GM12875 (cell line): Measurements from ENCODE around the gene FBXO34.

ENCODE experiments used
- H3K4me3 ChIP-seq: one replicate; pipeline ENCODE4 v1.5.1; 2011; ENCODE audit warnings: low read depth, low read length, control low read depth
- CTCF ChIP-seq: IDR thresholded peaks from 2 replicates; pipeline ENCODE4 v1.5.1; 2011; ENCODE audit warnings: low read depth, mild to moderate bottlenecking, control low read depth, inconsistent platforms, low read length, moderate library complexity, borderline replicate concordance; ENCODE audit not compliant: insufficient read depth

FBXO34 gene

GRCh38 chr14:55318694-55319093, 47.5 kb downstream of the FBXO34 start:
- H3K4me3 ChIP-seq = no peak overlapping the region
- no peak for TF ChIP-seq CTCF

GRCh38 chr14:55323910-55324309, 52.7 kb downstream of the FBXO34 start:
- no peak overlapping the region for H3K4me3 ChIP-seq
- TF ChIP-seq CTCF = no peak

- H3K4me3 ChIP-seq = no peak overlapping the region
- no peak for TF ChIP-seq CTCF
Measured at GRCh38 chr14:55324812-55325211, 53.6 kb downstream of the FBXO34 start.

GRCh38 chr14:55327179-55327578, 56.0 kb downstream of the FBXO34 start:
- no peak overlapping the region for H3K4me3 ChIP-seq
- no peak for TF ChIP-seq CTCF

GRCh38 chr14:55328317-55328716, 57.1 kb downstream of the FBXO34 start:
- H3K4me3 ChIP-seq = no peak overlapping the region
- no peak for TF ChIP-seq CTCF

- no peak overlapping the region for H3K4me3 ChIP-seq
- no peak for TF ChIP-seq CTCF
Measured at GRCh38 chr14:55329999-55330710, 58.9 kb downstream of the FBXO34 start.

- peak overlapping the region; percentile 31 for H3K4me3 ChIP-seq
- no peak for TF ChIP-seq CTCF
Measured at GRCh38 chr14:55332654-55333570, 61.7 kb downstream of the FBXO34 start.
